Measurements from ENCODE around the gene RNF130.

RNF130 gene

DNA sequence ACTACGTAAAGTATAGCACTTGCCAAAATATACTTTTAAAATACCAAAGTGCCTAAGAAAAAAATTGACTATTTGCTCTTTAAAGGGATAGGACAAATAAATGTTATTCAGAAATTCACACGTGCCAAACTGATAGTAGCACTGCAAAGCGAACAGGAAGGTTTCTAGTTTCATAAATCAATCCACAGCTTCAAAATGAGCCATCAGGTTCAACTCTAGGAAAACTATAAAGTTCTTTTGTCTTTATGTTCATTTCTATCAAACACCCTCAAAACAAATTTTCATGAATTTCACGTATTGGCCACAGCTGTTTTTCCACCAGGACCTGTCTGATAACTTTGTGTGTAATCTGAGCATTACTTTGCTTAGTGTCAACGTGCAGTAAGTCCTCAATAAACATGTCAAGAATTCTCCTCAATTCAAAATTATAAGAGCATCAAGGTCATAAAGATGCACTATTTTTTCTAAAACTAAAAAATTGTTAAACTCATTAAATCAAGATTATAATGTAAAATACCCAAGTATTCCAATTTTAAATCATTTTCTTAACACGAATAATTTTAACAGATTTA, 3.0 kb downstream of the RNF130 start:
- H3K4me1 ChIP-seq (ENCODE audit: control insufficient read depth, insufficient read depth, low read length): 0 out of 2 replicates have a peak, but pooled peaks cover 4% of the 10 kb centered on the region
- H3K27ac ChIP-seq (ENCODE audit: extremely low read depth, low read depth, low read length): no peak overlapping the region
- no peak for TF ChIP-seq ZNF677 (tag by site-specific recombination; IDR thresholded peaks at IDR 0.05)
- TF ChIP-seq FEZF1 (tag by site-specific recombination; IDR thresholded peaks at IDR 0.05): peak; percentile 87
- TF ChIP-seq ZNF664 (tag by site-specific recombination; IDR thresholded peaks at IDR 0.05): peak; percentile 64; the same call in 1 of the 2 replicates
- peak; percentile 96 for TF ChIP-seq PRDM6 (tag by site-specific recombination; IDR thresholded peaks at IDR 0.05)
- TF ChIP-seq YY1 (tag by site-specific recombination; IDR thresholded peaks at IDR 0.05): no peak
- H3K36me3 ChIP-seq (ENCODE audit: control insufficient read depth in 2 of 2, insufficient read depth in 1 of 2, low read length in 2 of 2): no peaks in the 10 kb centered on the region
- ChIA-PET POLR2A (no interaction called here), CTCF (no interaction called here)
- peak overlapping the region; percentile 17; the same call in 1 of the 2 replicates for H3K4me3 ChIP-seq (ENCODE audit: low read depth, low read length)
- H3K9me3 ChIP-seq (ENCODE audit: control insufficient read depth, insufficient read depth, low read depth, low read length): no peaks in the 10 kb centered on the region

DNA sequence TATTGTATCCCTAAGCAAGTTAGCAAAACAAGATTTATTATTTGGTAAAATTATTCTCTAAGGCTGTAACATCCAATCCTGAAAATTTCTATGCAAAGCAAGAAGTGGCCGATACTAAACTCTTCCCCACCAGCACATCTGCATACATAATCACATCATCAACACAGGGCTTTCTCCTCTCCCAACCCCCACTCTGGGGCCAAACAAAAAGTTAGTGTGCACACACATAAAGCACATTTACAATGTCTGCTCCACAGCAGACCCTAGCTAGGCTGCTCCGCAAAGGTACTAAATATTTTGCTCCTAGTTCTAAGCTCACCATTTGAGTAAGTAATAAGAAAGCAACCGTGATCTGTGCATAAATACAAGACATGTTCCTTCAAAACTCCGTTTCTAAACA, 3.6 kb downstream of the RNF130 start:
- 0 out of 2 replicates have a peak, but pooled peaks cover 4% of the 10 kb centered on the region for H3K4me1 ChIP-seq (ENCODE audit: control insufficient read depth, insufficient read depth, low read length)
- no peak for TF ChIP-seq HOXA7 (CRISPR knock-in tag; IDR thresholded peaks at IDR 0.05; ENCODE audit: borderline replicate concordance)
- TF ChIP-seq, protein P1, sequence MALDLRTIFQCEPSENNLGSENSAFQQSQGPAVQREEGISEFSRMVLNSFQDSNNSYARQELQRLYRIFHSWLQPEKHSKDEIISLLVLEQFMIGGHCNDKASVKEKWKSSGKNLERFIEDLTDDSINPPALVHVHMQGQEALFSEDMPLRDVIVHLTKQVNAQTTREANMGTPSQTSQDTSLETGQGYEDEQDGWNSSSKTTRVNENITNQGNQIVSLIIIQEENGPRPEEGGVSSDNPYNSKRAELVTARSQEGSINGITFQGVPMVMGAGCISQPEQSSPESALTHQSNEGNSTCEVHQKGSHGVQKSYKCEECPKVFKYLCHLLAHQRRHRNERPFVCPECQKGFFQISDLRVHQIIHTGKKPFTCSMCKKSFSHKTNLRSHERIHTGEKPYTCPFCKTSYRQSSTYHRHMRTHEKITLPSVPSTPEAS (tag by site-specific recombination; IDR thresholded peaks at IDR 0.05): peak; percentile 42; the same call in 1 of the 2 replicates
- ChIA-PET CTCF (no interaction called here), POLR2A (no interaction called here)
- H3K27ac ChIP-seq (ENCODE audit: extremely low read depth, low read depth, low read length): no peak overlapping the region
- no peaks in the 10 kb centered on the region for H3K36me3 ChIP-seq (ENCODE audit: control insufficient read depth in 2 of 2, insufficient read depth in 1 of 2, low read length in 2 of 2)
- H3K4me3 ChIP-seq (ENCODE audit: low read depth, low read length): peak overlapping the region; percentile 17
- no peaks in the 10 kb centered on the region for H3K9me3 ChIP-seq (ENCODE audit: control insufficient read depth, insufficient read depth, low read depth, low read length)

GRCh38 chr5:180060192-180060591, 11.4 kb downstream of the RNF130 start:
- CTCF ChIA-PET: interaction anchor here (0.6 kb wide), 1 partner anchor 58 kb away, joined by 3 read pairs; no protein-coding TSS in a partner anchor
- no peak overlapping the region for H3K27ac ChIP-seq (ENCODE audit: extremely low read depth, low read depth, low read length)
- POLR2A ChIA-PET: no interaction called here
- H3K4me1 ChIP-seq (ENCODE audit: control insufficient read depth, insufficient read depth, low read length): no peaks in the 10 kb centered on the region
- no peaks in the 10 kb centered on the region for H3K9me3 ChIP-seq (ENCODE audit: control insufficient read depth, insufficient read depth, low read depth, low read length)
- no peak overlapping the region for H3K4me3 ChIP-seq (ENCODE audit: low read depth, low read length)
- no peaks in the 10 kb centered on the region for H3K36me3 ChIP-seq (ENCODE audit: control insufficient read depth in 2 of 2, insufficient read depth in 1 of 2, low read length in 2 of 2)
- TF ChIP-seq ZNF214 (tag by site-specific recombination; IDR thresholded peaks at IDR 0.05; ENCODE audit: borderline replicate concordance): no peak
- no peak for TF ChIP-seq ZNF791 (tag by site-specific recombination; IDR thresholded peaks at IDR 0.05)
- TF ChIP-seq, protein P2, sequence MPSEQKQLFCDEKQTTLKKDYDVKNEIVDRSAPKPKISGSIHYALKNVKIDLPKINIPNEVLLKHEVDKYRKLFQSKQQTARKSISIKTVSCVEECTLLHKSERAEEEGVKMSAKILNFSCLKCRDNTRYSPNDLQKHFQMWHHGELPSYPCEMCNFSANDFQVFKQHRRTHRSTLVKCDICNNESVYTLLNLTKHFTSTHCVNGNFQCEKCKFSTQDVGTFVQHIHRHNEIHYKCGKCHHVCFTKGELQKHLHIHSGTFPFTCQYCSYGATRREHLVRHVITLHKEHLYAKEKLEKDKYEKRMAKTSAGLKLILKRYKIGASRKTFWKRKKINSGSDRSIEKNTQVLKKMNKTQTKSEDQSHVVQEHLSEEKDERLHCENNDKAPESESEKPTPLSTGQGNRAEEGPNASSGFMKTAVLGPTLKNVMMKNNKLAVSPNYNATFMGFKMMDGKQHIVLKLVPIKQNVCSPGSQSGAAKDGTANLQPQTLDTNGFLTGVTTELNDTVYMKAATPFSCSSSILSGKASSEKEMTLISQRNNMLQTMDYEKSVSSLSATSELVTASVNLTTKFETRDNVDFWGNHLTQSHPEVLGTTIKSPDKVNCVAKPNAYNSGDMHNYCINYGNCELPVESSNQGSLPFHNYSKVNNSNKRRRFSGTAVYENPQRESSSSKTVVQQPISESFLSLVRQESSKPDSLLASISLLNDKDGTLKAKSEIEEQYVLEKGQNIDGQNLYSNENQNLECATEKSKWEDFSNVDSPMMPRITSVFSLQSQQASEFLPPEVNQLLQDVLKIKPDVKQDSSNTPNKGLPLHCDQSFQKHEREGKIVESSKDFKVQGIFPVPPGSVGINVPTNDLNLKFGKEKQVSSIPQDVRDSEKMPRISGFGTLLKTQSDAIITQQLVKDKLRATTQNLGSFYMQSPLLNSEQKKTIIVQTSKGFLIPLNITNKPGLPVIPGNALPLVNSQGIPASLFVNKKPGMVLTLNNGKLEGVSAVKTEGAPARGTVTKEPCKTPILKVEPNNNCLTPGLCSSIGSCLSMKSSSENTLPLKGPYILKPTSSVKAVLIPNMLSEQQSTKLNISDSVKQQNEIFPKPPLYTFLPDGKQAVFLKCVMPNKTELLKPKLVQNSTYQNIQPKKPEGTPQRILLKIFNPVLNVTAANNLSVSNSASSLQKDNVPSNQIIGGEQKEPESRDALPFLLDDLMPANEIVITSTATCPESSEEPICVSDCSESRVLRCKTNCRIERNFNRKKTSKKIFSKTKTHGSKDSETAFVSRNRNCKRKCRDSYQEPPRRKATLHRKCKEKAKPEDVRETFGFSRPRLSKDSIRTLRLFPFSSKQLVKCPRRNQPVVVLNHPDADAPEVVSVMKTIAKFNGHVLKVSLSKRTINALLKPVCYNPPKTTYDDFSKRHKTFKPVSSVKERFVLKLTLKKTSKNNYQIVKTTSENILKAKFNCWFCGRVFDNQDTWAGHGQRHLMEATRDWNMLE (tag by site-specific recombination; conservative IDR thresholded peaks at IDR 0.05; ENCODE audit: low read depth): no peak
- no peak for TF ChIP-seq ZNF777 (tag by site-specific recombination; IDR thresholded peaks at IDR 0.05; ENCODE audit: borderline replicate concordance)
- TF ChIP-seq PRDM4 (tag by site-specific recombination; IDR thresholded peaks at IDR 0.05): no peak
- TF ChIP-seq MZF1 (tag by site-specific recombination; IDR thresholded peaks at IDR 0.05; ENCODE audit: borderline replicate concordance): no peak
- no peak for TF ChIP-seq GFI1B (tag by site-specific recombination; IDR thresholded peaks at IDR 0.05)
- no peak for TF ChIP-seq REPIN1 (tag by site-specific recombination; IDR thresholded peaks at IDR 0.05; ENCODE audit: low read depth)
- TF ChIP-seq ZNF76 (tag by site-specific recombination; IDR thresholded peaks at IDR 0.05; ENCODE audit: borderline replicate concordance, low read depth): no peak
- TF ChIP-seq IKZF3 (tag by site-specific recombination; IDR thresholded peaks at IDR 0.05): no peak
- TF ChIP-seq, protein P3, sequence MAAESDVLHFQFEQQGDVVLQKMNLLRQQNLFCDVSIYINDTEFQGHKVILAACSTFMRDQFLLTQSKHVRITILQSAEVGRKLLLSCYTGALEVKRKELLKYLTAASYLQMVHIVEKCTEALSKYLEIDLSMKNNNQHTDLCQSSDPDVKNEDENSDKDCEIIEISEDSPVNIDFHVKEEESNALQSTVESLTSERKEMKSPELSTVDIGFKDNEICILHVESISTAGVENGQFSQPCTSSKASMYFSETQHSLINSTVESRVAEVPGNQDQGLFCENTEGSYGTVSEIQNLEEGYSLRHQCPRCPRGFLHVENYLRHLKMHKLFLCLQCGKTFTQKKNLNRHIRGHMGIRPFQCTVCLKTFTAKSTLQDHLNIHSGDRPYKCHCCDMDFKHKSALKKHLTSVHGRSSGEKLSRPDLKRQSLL (tag by site-specific recombination; IDR thresholded peaks at IDR 0.05): no peak
- TF ChIP-seq ZNF610 (tag by site-specific recombination; IDR thresholded peaks at IDR 0.05; ENCODE audit: borderline replicate concordance): no peak
- no peak for TF ChIP-seq ZFP37 (tag by site-specific recombination; IDR thresholded peaks at IDR 0.05)

Measured in HEK293 (cell line).